Sigmoid colon (tissue), 7 donors: ENCODE results near the gene NOX3. TPM values are rescaled to one million over a fixed set of nuclear protein-coding genes. Genes with fewer than 3 reads are reported as not detected.

Experiments
- DNase-seq: peaks from one replicate; pipeline ENCODE4 v3.0.0-alpha.2; 2019
- H3K27ac ChIP-seq, 4 donors: fragments of 200-600 bp; sonication (generic); one replicate each; pipeline ENCODE4 v1.5.1; 2016 to 2019; ENCODE audit warnings: mild to moderate bottlenecking in 1 of 4
- H3K27me3 ChIP-seq, 3 donors: fragments of 200-600 bp; sonication (generic); one replicate each; pipeline ENCODE4 v1.5.1; 2019; ENCODE audit warnings: mild to moderate bottlenecking in 1 of 3
- H3K36me3 ChIP-seq, 4 donors: fragments of 200-600 bp; sonication (generic); one replicate each; pipeline ENCODE4 v1.5.1; 2016 to 2019
- H3K4me1 ChIP-seq, 4 donors: fragments of 200-600 bp; sonication (generic); one replicate each; pipeline ENCODE4 v1.5.1; 2017 to 2019
- H3K4me3 ChIP-seq, 4 donors: fragments of 200-600 bp; sonication (generic); one replicate each; pipeline ENCODE4 v1.5.1; 2017 to 2019; ENCODE audit warnings: mild to moderate bottlenecking in 2 of 4, moderate library complexity in 1 of 4
- H3K9me3 ChIP-seq, 4 donors: fragments of 200-600 bp in 3 of 4; sonication (generic) in 3 of 4; one replicate each; pipeline versions ENCODE4 v1.5.1 to v1.6.1; 2013 to 2019
- CTCF ChIP-seq, 4 experiments: fragments of 450-650 bp in 3 of 4; fragments of 200-600 bp in 1 of 4; IDR thresholded peaks; one replicate each; pipeline ENCODE4 v1.5.1; 2016 to 2019; ENCODE audit warnings: antibody characterized with exemption in 4 of 4, mild to moderate bottlenecking in 3 of 4, moderate library complexity in 2 of 4
- EP300 ChIP-seq, 4 donors: sonication (generic); formaldehyde crosslinking; IDR thresholded peaks; one replicate each; pipeline ENCODE4 v1.6.1; 2017; ENCODE audit warnings: antibody characterized with exemption in 4 of 4
- POLR2A ChIP-seq, 2 donors: fragments of 450-650 bp; IDR thresholded peaks; one replicate each; pipeline ENCODE4 v1.6.1; 2016; ENCODE audit warnings: antibody characterized with exemption in 2 of 2, mild to moderate bottlenecking in 2 of 2, moderate library complexity in 2 of 2
- POLR2AphosphoS5 ChIP-seq, 4 donors: sonication (generic); formaldehyde crosslinking; IDR thresholded peaks; one replicate each; pipeline ENCODE4 v1.6.1; 2017; ENCODE audit warnings: antibody characterized with exemption in 4 of 4
- WGBS, 2 donors: extraction: QIAGEN DNeasy Blood & Tissue Kit; methylation state at CpG; one replicate each; pipeline ENCODE4 v1.1.7; 2013; 5-methylcytosine and 5-hydroxymethylcytosine counted together
- intact Hi-C: fragments of 100-400 bp; cut with DNase I; formaldehyde crosslinking; loops from one replicate; pipeline ENCODE4 v1.15.1; 2023
- polyA plus RNA-seq, 3 donors: library from polyadenylated mRNA; stranded (reverse); fragments of 200-250 nt; gene quantifications; one replicate each; pipeline ENCODE4 v1.2.3, GENCODE V29; 2013
- total RNA-seq, 4 donors: library from RNA; depleted of rRNA; stranded (reverse); fragments of >200 nt; gene quantifications; one replicate each; pipeline ENCODE4 v1.1.0, GENCODE V29; 2016
- donor health status: healthy with polysubstance abuse.
- donor health status: Bipolar disorder and iron deficiency.
- donor health status: healthy.

The NOX3 gene
- total and polyA plus RNA-seq, 7 donors, result not detected

- H3K36me3 ChIP-seq, result no peaks in the 10 kb centered on the region
- no peaks in the 10 kb centered on the region for H3K27me3 ChIP-seq
- DNase-seq, result no peak
- intact Hi-C loops, result no loop called here
- no peak for TF ChIP-seq CTCF (IDR thresholded peaks at IDR 0.05)
- no peak for TF ChIP-seq POLR2AphosphoS5 (IDR thresholded peaks at IDR 0.05)
- no peak for TF ChIP-seq EP300 (IDR thresholded peaks at IDR 0.05)
- no peak for TF ChIP-seq POLR2A (IDR thresholded peaks at IDR 0.05)
- no peak overlapping the region for H3K4me3 ChIP-seq
- H3K9me3 ChIP-seq, result no peaks in the 10 kb centered on the region
- no peak overlapping the region for H3K27ac ChIP-seq
- WGBS, 2 donors, result 89 to 92% methylated on average over 1 of the region's 1 CpG
- H3K4me1 ChIP-seq, result no peaks in the 10 kb centered on the region
Observed at GRCh38 chr6:155406801-155407200, 48.8 kb downstream of the NOX3 start.

DNA sequence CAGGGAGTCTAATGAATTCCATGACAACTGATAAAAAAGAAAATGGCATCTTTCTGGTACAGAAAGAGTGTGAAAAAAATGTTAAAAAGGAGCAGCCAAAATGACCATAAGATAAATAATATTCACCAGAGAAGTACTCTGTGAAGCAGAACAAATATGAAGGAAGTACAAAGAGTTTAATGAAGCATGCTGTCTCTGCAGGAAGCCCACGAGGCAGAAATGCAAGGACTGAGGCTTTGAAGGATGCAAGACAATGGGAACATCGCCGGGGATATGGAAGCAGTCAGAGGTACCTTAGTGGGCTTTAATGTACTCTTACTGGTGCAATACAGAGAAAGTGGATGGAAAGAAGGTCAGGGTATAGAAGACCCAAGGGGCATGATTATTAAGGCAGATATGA lies 50.7 kb downstream of the NOX3 start:
- intact Hi-C loops, result no loop called here
- 80 to 92% methylated on average over 3 of the region's 3 CpGs for WGBS, 2 donors

GRCh38 chr6:155402656-155403304 lies 52.9 kb downstream of the NOX3 start:
- TF ChIP-seq POLR2A (IDR thresholded peaks at IDR 0.05) (no peak), EP300 (IDR thresholded peaks at IDR 0.05) (no peak), CTCF (IDR thresholded peaks at IDR 0.05) (no peak), POLR2AphosphoS5 (IDR thresholded peaks at IDR 0.05) (no peak)
- Histone ChIP-seq H3K27ac (no peak overlapping the region), H3K36me3 (no peaks in the 10 kb centered on the region), H3K27me3 (no peaks in the 10 kb centered on the region), H3K9me3 (no peaks in the 10 kb centered on the region), H3K4me1 (no peaks in the 10 kb centered on the region), H3K4me3 (no peak overlapping the region)
- intact Hi-C loops, result no loop called here
- WGBS, 2 donors, result 68 to 85% methylated on average over 7 of the region's 7 CpGs
- no peak for DNase-seq

More for the DNA sequence above, 50.7 kb downstream of the NOX3 start:
- H3K9me3 ChIP-seq, result no peaks in the 10 kb centered on the region
- H3K4me3 ChIP-seq, result no peak overlapping the region
- H3K36me3 ChIP-seq, result no peaks in the 10 kb centered on the region
- no peak for TF ChIP-seq CTCF (IDR thresholded peaks at IDR 0.05)
- no peak for TF ChIP-seq POLR2AphosphoS5 (IDR thresholded peaks at IDR 0.05)
- no peak for TF ChIP-seq EP300 (IDR thresholded peaks at IDR 0.05)
- no peak for TF ChIP-seq POLR2A (IDR thresholded peaks at IDR 0.05)
- DNase-seq, result no peak
- no peak overlapping the region for H3K27ac ChIP-seq
- no peaks in the 10 kb centered on the region for H3K4me1 ChIP-seq
- H3K27me3 ChIP-seq, result no peaks in the 10 kb centered on the region

DNA sequence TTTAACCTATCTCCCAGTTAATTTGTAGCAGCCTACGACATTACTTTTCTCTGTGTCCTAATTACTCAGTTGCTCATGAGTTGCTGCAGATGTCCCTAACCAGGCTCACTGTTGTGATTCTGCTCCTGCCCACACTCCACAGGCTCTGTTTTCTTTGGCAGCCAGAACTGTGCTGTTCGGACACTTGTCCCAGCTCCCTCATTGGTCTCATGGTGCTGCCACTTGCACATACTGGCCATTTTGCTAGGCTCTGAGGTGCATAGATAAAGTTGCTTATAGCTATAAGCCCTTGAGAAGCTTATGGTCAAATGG lies 55.0 kb downstream of the NOX3 start:
- Histone ChIP-seq H3K36me3 (no peaks in the 10 kb centered on the region), H3K4me3 (no peak overlapping the region)

More for the DNA sequence above, 55.0 kb downstream of the NOX3 start:
- TF ChIP-seq EP300 (IDR thresholded peaks at IDR 0.05) (no peak), POLR2A (IDR thresholded peaks at IDR 0.05) (no peak), POLR2AphosphoS5 (IDR thresholded peaks at IDR 0.05) (no peak), CTCF (IDR thresholded peaks at IDR 0.05) (no peak)
- intact Hi-C loops, result no loop called here
- Histone ChIP-seq H3K4me1 (no peaks in the 10 kb centered on the region), H3K27ac (no peak overlapping the region), H3K27me3 (no peaks in the 10 kb centered on the region), H3K9me3 (no peaks in the 10 kb centered on the region)
- DNase-seq, result no peak
- WGBS, 2 donors, result 55 to 84% methylated on average over 2 of the region's 2 CpGs
